ENCODE measurements around the gene CMC1. TPM values are rescaled to one million over a fixed set of nuclear protein-coding genes. Genes with fewer than 3 reads are reported as not detected.

The CMC1 gene
- total RNA-seq, 1 experiment from 2014 or later = 17.4 TPM

DNA sequence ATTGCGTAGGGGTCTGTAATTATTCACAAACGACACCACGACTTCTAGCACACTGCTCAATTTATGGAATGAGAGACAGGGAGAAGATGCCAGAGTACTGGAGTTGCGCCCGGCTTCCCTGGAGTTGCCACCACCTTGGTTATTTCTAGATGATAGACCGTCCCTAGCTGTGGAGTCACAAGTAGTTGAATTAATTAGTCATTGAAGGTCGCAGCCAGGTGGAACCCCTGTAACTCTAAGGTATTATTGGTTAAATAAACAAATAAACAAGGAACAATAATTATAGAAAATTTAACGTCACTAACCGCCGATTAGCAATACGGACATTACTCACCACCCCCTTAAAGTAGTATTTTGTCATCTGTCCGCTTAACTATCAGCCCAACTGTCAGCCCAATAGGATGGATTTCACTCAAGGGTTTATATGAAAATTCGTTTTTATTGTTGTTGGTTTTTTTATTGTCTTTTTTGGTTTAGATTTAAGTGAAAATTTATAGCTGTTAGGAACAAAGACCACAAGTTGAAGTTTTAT, 108.1 kb downstream of the CMC1 start:
- DNase-seq (ENCODE audit: low read depth) = no peak

Other genes starting within 250 kb of the CMC1 start
- gene ZCWPW2, start 107.1 kb downstream of the CMC1 start, total RNA-seq (2014; rRNA removed; shearing (Covaris generic)) = not detected in 2 replicates
- 35.0 and 43.4 TPM in 2 replicates for gene AZI2, start 107.2 kb downstream of the CMC1 start, total RNA-seq (2014; rRNA removed; shearing (Covaris generic))

Data from HT1080 (cell line).